Stimulated activated naive CD8-positive, alpha-beta T cell treated with anti-CD3 and anti-CD28 coated beads, Interleukin-15, Interleukin-2, amounts not matched to agents 100 U/mL and 50 U/mL, for 24 hours (primary cell): ENCODE results near the gene SEPTIN8.

Experiments used
- ATAC-seq: fragments of 150-1000 bp; cut with Tn5 transposase; one replicate; pipeline ENCODE4 v1.10.0; 2021
- DNase-seq: peaks from one replicate; pipeline ENCODE4 v3.0.0; 2021

Gene SEPTIN8

GRCh38 chr5:132747616-132748440 lies 29.2 kb downstream of the SEPTIN8 start:
- DNase-seq, result peak; percentile 40
- peak; percentile 29 for ATAC-seq

- peak; percentile 64 for DNase-seq
- peak; percentile 70 for ATAC-seq
These were observed 30.0 kb downstream of the SEPTIN8 start, which contains the start of gene CCNI2 for GRCh38 chr5:132746954-132747615. CCNI2 (plus strand) TSS chr5:132747426; CDS start chr5:132747496, 70 bp downstream.

GRCh38 chr5:132746592-132746953 lies 30.5 kb downstream of the SEPTIN8 start:
- no peak for ATAC-seq
- DNase-seq, result no peak

- no peak for ATAC-seq
These were observed 32.4 kb downstream of the SEPTIN8 start for GRCh38 chr5:132744659-132745058.

GRCh38 chr5:132742626-132743025 lies 34.4 kb downstream of the SEPTIN8 start:
- ATAC-seq, result no peak
- DNase-seq, result no peak

More at GRCh38 chr5:132744659-132745058, 32.4 kb downstream of the SEPTIN8 start:
- no peak for DNase-seq

- no peak for ATAC-seq
- DNase-seq, result no peak
These were observed 34.9 kb downstream of the SEPTIN8 start for GRCh38 chr5:132742158-132742557.

GRCh38 chr5:132739232-132739631 lies 37.8 kb downstream of the SEPTIN8 start:
- no peak for DNase-seq
- no peak for ATAC-seq

- DNase-seq, result no peak
- no peak for ATAC-seq
These were observed 38.9 kb downstream of the SEPTIN8 start for GRCh38 chr5:132737982-132738681.

GRCh38 chr5:132736853-132737833 lies 39.9 kb downstream of the SEPTIN8 start, which contains the start of gene KIF3A:
KIF3A (minus strand) TSS chr5:132737546; CDS start chr5:132737419, 127 bp downstream.
- DNase-seq, result peak; percentile 99
- ATAC-seq, result peak; percentile 93

GRCh38 chr5:132734687-132735086 lies 42.4 kb downstream of the SEPTIN8 start:
- ATAC-seq (no peak), DNase-seq (no peak)

GRCh38 chr5:132733499-132734148 lies 43.4 kb downstream of the SEPTIN8 start:
- ATAC-seq (no peak), DNase-seq (no peak)

GRCh38 chr5:132729896-132730295 lies 47.1 kb downstream of the SEPTIN8 start:
- ATAC-seq (no peak), DNase-seq (no peak)

- DNase-seq (no peak), ATAC-seq (no peak)
These were observed 51.3 kb downstream of the SEPTIN8 start for GRCh38 chr5:132725745-132726144.

- no peak for ATAC-seq
- no peak for DNase-seq
These were observed 58.3 kb downstream of the SEPTIN8 start for GRCh38 chr5:132718544-132719312.

- ATAC-seq, result no peak
- DNase-seq, result no peak
These were observed 62.4 kb downstream of the SEPTIN8 start for GRCh38 chr5:132714456-132715307.

- ATAC-seq (no peak), DNase-seq (no peak)
These were observed 68.4 kb downstream of the SEPTIN8 start for GRCh38 chr5:132708645-132709044.

GRCh38 chr5:132704875-132705274 lies 72.2 kb downstream of the SEPTIN8 start:
- DNase-seq (no peak), ATAC-seq (no peak)
